Measurements from ENCODE around the gene FAM131C. TPM values are rescaled to one million over a fixed set of nuclear protein-coding genes. Genes with fewer than 3 reads are reported as not detected.

FAM131C gene
- polyA plus RNA-seq, 3 donors: not detected

- no CpG with 5 or more reads among the region's 6 CpGs for WGBS (ENCODE audit: insufficient coverage)
- H3K9me3 Mint-ChIP-seq: peaks cover 0 to 1% (median 0%) of the 10 kb centered on the region in 7 donors
- H3K27me3 Mint-ChIP-seq (ENCODE audit: low read depth in 3 of 3): peaks cover 3 to 8% (median 5%) of the 10 kb centered on the region in 3 donors
- H3K4me3 ChIP-seq (replicated peaks in 1 of 3; ENCODE audit: low read depth in 2 of 3, low read length in 3 of 3): no peak overlapping the region
- H3K4me1 ChIP-seq (ENCODE audit: control insufficient read depth in 1 of 2, insufficient read depth in 2 of 2, low read length in 2 of 2): no peaks in the 10 kb centered on the region
- H3K4me2 ChIP-seq (replicated peaks; ENCODE audit: extremely low read depth, low read length, poor library complexity, severe bottlenecking): no peak overlapping the region
- H4K20me1 ChIP-seq (ENCODE audit: insufficient read depth, low read length): no peaks in the 10 kb centered on the region
- no peak overlapping the region for H2AFZ ChIP-seq (ENCODE audit: insufficient read depth, low read depth, low read length, poor library complexity, severe bottlenecking)
- intact Hi-C loops (cut with micrococcal nuclease): no loop called here
- no peaks in the 10 kb centered on the region for H3K36me3 Mint-ChIP-seq
- no peaks in the 10 kb centered on the region for H3K4me1 Mint-ChIP-seq
- no peak overlapping the region for H3K9ac ChIP-seq (ENCODE audit: insufficient read depth, low read length, poor library complexity, severe bottlenecking)
- DNase-seq: no peak
- no peak overlapping the region for H3K27ac Mint-ChIP-seq
- H3K27me3 ChIP-seq (ENCODE audit: control insufficient read depth in 2 of 2, insufficient read depth in 2 of 2, low read length in 2 of 2): no peaks in the 10 kb centered on the region
- no peak overlapping the region for H3K27ac ChIP-seq (ENCODE audit: low read depth in 1 of 2, low read length in 2 of 2)
- no peaks in the 10 kb centered on the region for H3K9me3 ChIP-seq (replicated peaks in 1 of 2; ENCODE audit: control insufficient read depth in 1 of 2, insufficient read depth in 1 of 2, low read length in 2 of 2)
- no peak for TF ChIP-seq CTCF (IDR thresholded peaks at IDR 0.05)
- H3K4me3 Mint-ChIP-seq: no peak overlapping the region
- no peaks in the 10 kb centered on the region for H3K36me3 ChIP-seq (replicated peaks in 1 of 2; ENCODE audit: control insufficient read depth in 1 of 2, insufficient read depth in 2 of 2, low read length in 2 of 2)
- H3K79me2 ChIP-seq (ENCODE audit: insufficient read depth, low read length): no peaks in the 10 kb centered on the region
Observed at GRCh38 chr1:16115468-16115983, 42.1 kb upstream of the FAM131C start.

- no peak overlapping the region for H3K27ac ChIP-seq (ENCODE audit: low read depth in 1 of 2, low read length in 2 of 2)
- H3K4me2 ChIP-seq (replicated peaks; ENCODE audit: extremely low read depth, low read length, poor library complexity, severe bottlenecking): no peak overlapping the region
- WGBS (ENCODE audit: insufficient coverage): 96% methylated on average over 11 of the region's 23 CpGs
- Mint-ChIP-seq H3K4me1 (no peaks in the 10 kb centered on the region), H3K27ac (no peak overlapping the region), H3K4me3 (no peak overlapping the region), H3K27me3 (ENCODE audit: low read depth in 3 of 3) (peaks cover 3 to 8% (median 7%) of the 10 kb centered on the region in 3 donors), H3K9me3 (peaks cover 0 to 1% (median 0%) of the 10 kb centered on the region in 7 donors), H3K36me3 (no peaks in the 10 kb centered on the region)
- no peak for DNase-seq
- intact Hi-C loops (cut with micrococcal nuclease): no loop called here
- no peak for TF ChIP-seq CTCF (IDR thresholded peaks at IDR 0.05)
- no peaks in the 10 kb centered on the region for H3K79me2 ChIP-seq (ENCODE audit: insufficient read depth, low read length)
- H3K36me3 ChIP-seq (replicated peaks in 1 of 2; ENCODE audit: control insufficient read depth in 1 of 2, insufficient read depth in 2 of 2, low read length in 2 of 2): no peaks in the 10 kb centered on the region
- no peaks in the 10 kb centered on the region for H4K20me1 ChIP-seq (ENCODE audit: insufficient read depth, low read length)
- H3K9me3 ChIP-seq (replicated peaks in 1 of 2; ENCODE audit: control insufficient read depth in 1 of 2, insufficient read depth in 1 of 2, low read length in 2 of 2): peaks cover 0 to under 1% of the 10 kb centered on the region in 2 donors
- no peak overlapping the region for H2AFZ ChIP-seq (ENCODE audit: insufficient read depth, low read depth, low read length, poor library complexity, severe bottlenecking)
- H3K9ac ChIP-seq (ENCODE audit: insufficient read depth, low read length, poor library complexity, severe bottlenecking): no peak overlapping the region
- H3K4me1 ChIP-seq (ENCODE audit: control insufficient read depth in 1 of 2, insufficient read depth in 2 of 2, low read length in 2 of 2): no peaks in the 10 kb centered on the region
- no peaks in the 10 kb centered on the region for H3K27me3 ChIP-seq (ENCODE audit: control insufficient read depth in 2 of 2, insufficient read depth in 2 of 2, low read length in 2 of 2)
- no peak overlapping the region for H3K4me3 ChIP-seq (replicated peaks in 1 of 3; ENCODE audit: low read depth in 2 of 3, low read length in 3 of 3)
Observed at GRCh38 chr1:16114527-16115467, 41.3 kb upstream of the FAM131C start.

All from CD14-positive monocyte (primary cell).